Astrocyte (in vitro differentiated cells and primary cell): ENCODE results near the gene MOK. TPM values are rescaled to one million over a fixed set of nuclear protein-coding genes. Genes with fewer than 3 reads are reported as not detected.
"Not testable (repeated sequence)": the region's sequence is repeated elsewhere in the genome, so short reads cannot be mapped to it uniquely, and the experiment has no call there.

Source experiments
- DNase-seq: peaks from one replicate; pipeline ENCODE4 v3.0.0-alpha.2; 2010; ENCODE audit warnings: low read depth
- FAIRE-seq: peaks from 2 replicates; lab custom pipeline; 2011; peaks lifted over from hg19 to GRCh38; lab: Jason Lieb, UNC
- H2AFZ ChIP-seq: 2 replicates; pipeline ENCODE4 v1.6.0; 2012; ENCODE audit warnings: low read depth, low read length, inconsistent platforms
- H3K27ac ChIP-seq: 2 replicates; pipeline ENCODE4 v1.5.1; 2011; ENCODE audit warnings: low read depth, low read length, inconsistent platforms
- H3K27me3 ChIP-seq: 2 replicates; pipeline ENCODE4 v1.6.0; 2011; ENCODE audit warnings: low read length, inconsistent platforms; ENCODE audit not compliant: insufficient read depth
- H3K36me3 ChIP-seq: 2 replicates; pipeline ENCODE4 v1.5.1; 2011; ENCODE audit warnings: low read length, inconsistent platforms; ENCODE audit not compliant: insufficient read depth
- H3K4me1 ChIP-seq: 2 replicates; pipeline ENCODE4 v1.5.1; 2011; ENCODE audit warnings: low read length, inconsistent platforms; ENCODE audit not compliant: insufficient read depth
- H3K4me2 ChIP-seq: 2 replicates; pipeline ENCODE4 v1.6.0; 2012; ENCODE audit warnings: low read length, inconsistent platforms
- H3K4me3 ChIP-seq: 2 replicates; pipeline ENCODE4 v1.5.1; 2011; ENCODE audit warnings: low read depth, mild to moderate bottlenecking, low read length, inconsistent platforms; ENCODE audit not compliant: insufficient read depth
- H3K79me2 ChIP-seq: 2 replicates; pipeline ENCODE4 v1.6.0; 2012; ENCODE audit warnings: mild to moderate bottlenecking, low read length, inconsistent platforms; ENCODE audit not compliant: insufficient read depth
- H3K9ac ChIP-seq: 2 replicates; pipeline ENCODE4 v1.6.0; 2012; ENCODE audit warnings: mild to moderate bottlenecking, low read length, inconsistent platforms
- H3K9me3 ChIP-seq: 2 replicates; pipeline ENCODE4 v1.5.1; 2012; ENCODE audit warnings: low read depth, mild to moderate bottlenecking, low read length, inconsistent platforms; ENCODE audit not compliant: insufficient read depth
- H4K20me1 ChIP-seq: 2 replicates; pipeline ENCODE4 v1.6.0; 2012; ENCODE audit warnings: low read length, inconsistent platforms; ENCODE audit not compliant: insufficient read depth
- H3K27ac Mint-ChIP-seq: one replicate; pipeline ENCODE4 v1.8.0; 2021; ENCODE audit warnings: mild to moderate bottlenecking, mixed read lengths; ENCODE audit not compliant: unreplicated experiment
- H3K27me3 Mint-ChIP-seq: one replicate; pipeline ENCODE4 v1.8.0; 2021; ENCODE audit warnings: low read depth, mixed read lengths; ENCODE audit not compliant: unreplicated experiment
- H3K36me3 Mint-ChIP-seq: one replicate; pipeline ENCODE4 v1.8.0; 2021; ENCODE audit warnings: low read depth, mixed read lengths; ENCODE audit not compliant: unreplicated experiment
- H3K4me1 Mint-ChIP-seq: one replicate; pipeline ENCODE4 v1.8.0; 2021; ENCODE audit warnings: low read depth, mixed read lengths; ENCODE audit not compliant: unreplicated experiment
- H3K4me3 Mint-ChIP-seq: one replicate; pipeline ENCODE4 v1.8.0; 2021; ENCODE audit warnings: mild to moderate bottlenecking, moderate library complexity, mixed read lengths; ENCODE audit not compliant: unreplicated experiment
- H3K9me3 Mint-ChIP-seq: one replicate; pipeline ENCODE4 v1.8.0; 2021; ENCODE audit warnings: mild to moderate bottlenecking, mixed read lengths; ENCODE audit not compliant: unreplicated experiment
- EZH2 ChIP-seq: IDR thresholded peaks from 2 replicates; pipeline ENCODE4 v1.6.1; 2012; ENCODE audit warnings: mild to moderate bottlenecking, low read length, inconsistent platforms; ENCODE audit not compliant: insufficient read depth
- total RNA-seq: library from RNA; stranded (reverse); gene quantifications from 2 replicates; pipeline ENCODE4 v1.2.1, GENCODE V29; 2021
- TF ChIP-seq, protein P1 (sequence below): IDR thresholded peaks from 2 replicates; pipeline ENCODE4 v1.5.1; 2011; ENCODE audit warnings: low read depth, mild to moderate bottlenecking, inconsistent platforms, low read length, moderate library complexity; ENCODE audit not compliant: insufficient read depth

MOK gene
- total RNA-seq, 1 donor from 2014 or later: 9.3 TPM

DNA sequence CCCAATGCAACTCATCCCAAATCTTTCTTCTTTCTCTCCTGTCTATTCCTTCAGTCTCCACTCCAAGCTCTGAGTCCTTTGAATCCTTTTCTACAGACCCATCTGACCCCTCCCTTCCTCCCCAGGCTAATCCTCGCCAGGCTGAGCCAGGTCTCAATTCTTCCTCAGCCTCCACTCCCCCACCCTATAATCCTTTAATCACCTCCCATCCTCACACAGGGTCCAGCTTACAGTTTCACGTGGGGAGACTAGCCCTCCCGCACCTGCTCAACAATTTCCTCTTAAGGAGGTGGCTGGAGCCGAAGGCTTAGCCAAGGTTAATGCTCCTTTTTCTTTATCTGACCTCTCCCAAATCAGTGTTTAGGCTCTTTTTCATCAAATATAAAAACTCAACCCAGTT is 63.8 kb downstream of the MOK start:
- no peak overlapping the region for H3K27ac ChIP-seq
- H3K4me3 ChIP-seq: no peak overlapping the region
- peaks cover 16% of the 10 kb centered on the region for H3K4me1 ChIP-seq
- H3K4me1 Mint-ChIP-seq: no peaks in the 10 kb centered on the region
- TF ChIP-seq, protein P1, sequence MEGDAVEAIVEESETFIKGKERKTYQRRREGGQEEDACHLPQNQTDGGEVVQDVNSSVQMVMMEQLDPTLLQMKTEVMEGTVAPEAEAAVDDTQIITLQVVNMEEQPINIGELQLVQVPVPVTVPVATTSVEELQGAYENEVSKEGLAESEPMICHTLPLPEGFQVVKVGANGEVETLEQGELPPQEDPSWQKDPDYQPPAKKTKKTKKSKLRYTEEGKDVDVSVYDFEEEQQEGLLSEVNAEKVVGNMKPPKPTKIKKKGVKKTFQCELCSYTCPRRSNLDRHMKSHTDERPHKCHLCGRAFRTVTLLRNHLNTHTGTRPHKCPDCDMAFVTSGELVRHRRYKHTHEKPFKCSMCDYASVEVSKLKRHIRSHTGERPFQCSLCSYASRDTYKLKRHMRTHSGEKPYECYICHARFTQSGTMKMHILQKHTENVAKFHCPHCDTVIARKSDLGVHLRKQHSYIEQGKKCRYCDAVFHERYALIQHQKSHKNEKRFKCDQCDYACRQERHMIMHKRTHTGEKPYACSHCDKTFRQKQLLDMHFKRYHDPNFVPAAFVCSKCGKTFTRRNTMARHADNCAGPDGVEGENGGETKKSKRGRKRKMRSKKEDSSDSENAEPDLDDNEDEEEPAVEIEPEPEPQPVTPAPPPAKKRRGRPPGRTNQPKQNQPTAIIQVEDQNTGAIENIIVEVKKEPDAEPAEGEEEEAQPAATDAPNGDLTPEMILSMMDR: no peak
- no peak for TF ChIP-seq EZH2
- FAIRE-seq (no peak), DNase-seq (no peak)
- peak overlapping the region; percentile 14 for H3K9ac ChIP-seq
- H3K27ac Mint-ChIP-seq: no peak overlapping the region
- H3K36me3 ChIP-seq: no peaks in the 10 kb centered on the region
- H3K4me2 ChIP-seq: peak overlapping the region; percentile 52
- H4K20me1 ChIP-seq: no peaks in the 10 kb centered on the region
- H3K79me2 ChIP-seq: peaks cover 41% of the 10 kb centered on the region
- H3K9me3 Mint-ChIP-seq: peaks cover 3% of the 10 kb centered on the region
- H2AFZ ChIP-seq: no peak overlapping the region
- H3K27me3 Mint-ChIP-seq: no peaks in the 10 kb centered on the region
- H3K36me3 Mint-ChIP-seq: peaks cover 10% of the 10 kb centered on the region
- no peaks in the 10 kb centered on the region for H3K9me3 ChIP-seq
- no peak overlapping the region for H3K4me3 Mint-ChIP-seq
- no peaks in the 10 kb centered on the region for H3K27me3 ChIP-seq

- H3K4me3 Mint-ChIP-seq, FAIRE-seq, H3K4me1 Mint-ChIP-seq, H3K27me3 Mint-ChIP-seq, H3K36me3 ChIP-seq, H4K20me1 ChIP-seq, H3K36me3 Mint-ChIP-seq, H2AFZ ChIP-seq, H3K27me3 ChIP-seq, H3K9me3 Mint-ChIP-seq, H3K27ac Mint-ChIP-seq, H3K9me3 ChIP-seq, H3K4me3 ChIP-seq: not testable (repeated sequence)
- H3K27ac ChIP-seq: peak overlapping the region; percentile 75
- H3K4me1 ChIP-seq: peaks cover 18% of the 10 kb centered on the region
- DNase-seq: peak; percentile 81
- H3K9ac ChIP-seq: peak overlapping the region; percentile 55
- peak overlapping the region; percentile 52 for H3K4me2 ChIP-seq
- H3K79me2 ChIP-seq: peaks cover 48% of the 10 kb centered on the region
These were observed 64.5 kb downstream of the MOK start for GRCh38 chr14:102240481-102240880.

- no peak for TF ChIP-seq EZH2
- Mint-ChIP-seq H3K36me3 (peaks cover 10% of the 10 kb centered on the region), H3K4me1 (no peaks in the 10 kb centered on the region), H3K27me3 (no peaks in the 10 kb centered on the region), H3K27ac (no peak overlapping the region), H3K4me3 (no peak overlapping the region), H3K9me3 (peaks cover 3% of the 10 kb centered on the region)
- FAIRE-seq (no peak), DNase-seq (no peak)
- no peak overlapping the region for H3K4me3 ChIP-seq
- peak overlapping the region; percentile 18 for H3K27ac ChIP-seq
- no peaks in the 10 kb centered on the region for H3K9me3 ChIP-seq
- H3K4me2 ChIP-seq: peak overlapping the region; percentile 52
- H4K20me1 ChIP-seq: no peaks in the 10 kb centered on the region
- H3K79me2 ChIP-seq: peaks cover 60% of the 10 kb centered on the region
- H3K4me1 ChIP-seq: peaks cover 28% of the 10 kb centered on the region
- H3K36me3 ChIP-seq: no peaks in the 10 kb centered on the region
- H3K9ac ChIP-seq: no peak overlapping the region
- H2AFZ ChIP-seq: no peak overlapping the region
- no peaks in the 10 kb centered on the region for H3K27me3 ChIP-seq
These were observed 65.7 kb downstream of the MOK start for GRCh38 chr14:102239231-102239630.

- H3K9me3 Mint-ChIP-seq: peaks cover 3% of the 10 kb centered on the region
- Histone ChIP-seq H3K27ac (no peak overlapping the region), H4K20me1 (no peaks in the 10 kb centered on the region), H3K9me3 (no peaks in the 10 kb centered on the region), H3K4me1 (peaks cover 29% of the 10 kb centered on the region), H3K79me2 (peaks cover 64% of the 10 kb centered on the region), H2AFZ (no peak overlapping the region), H3K4me3 (no peak overlapping the region), H3K27me3 (no peaks in the 10 kb centered on the region), H3K9ac (no peak overlapping the region), H3K36me3 (no peaks in the 10 kb centered on the region), H3K4me2 (peak overlapping the region; percentile 52)
- TF ChIP-seq, protein P1: no peak
- TF ChIP-seq EZH2: no peak
- H3K27ac Mint-ChIP-seq: no peak overlapping the region
- H3K4me3 Mint-ChIP-seq: no peak overlapping the region
- no peaks in the 10 kb centered on the region for H3K4me1 Mint-ChIP-seq
- DNase-seq (no peak), FAIRE-seq (no peak)
- no peaks in the 10 kb centered on the region for H3K27me3 Mint-ChIP-seq
- peaks cover 10% of the 10 kb centered on the region for H3K36me3 Mint-ChIP-seq
These were observed 66.2 kb downstream of the MOK start for GRCh38 chr14:102238766-102239165.
